Stimulated activated CD8-positive, alpha-beta memory T cell treated with anti-CD3 and anti-CD28 coated beads, Interleukin-15, amount 100 ng/mL, for 1 hour (primary cell): ENCODE data around the gene CDH6.

Experiments
- DNase-seq: peaks from one replicate; pipeline ENCODE4 v3.0.0-alpha.2; 2020; ENCODE audit warnings: low read depth

The CDH6 gene

GRCh38 chr5:31251032-31251431 lies 57.5 kb downstream of the CDH6 start:
- DNase-seq, result no peak

DNA sequence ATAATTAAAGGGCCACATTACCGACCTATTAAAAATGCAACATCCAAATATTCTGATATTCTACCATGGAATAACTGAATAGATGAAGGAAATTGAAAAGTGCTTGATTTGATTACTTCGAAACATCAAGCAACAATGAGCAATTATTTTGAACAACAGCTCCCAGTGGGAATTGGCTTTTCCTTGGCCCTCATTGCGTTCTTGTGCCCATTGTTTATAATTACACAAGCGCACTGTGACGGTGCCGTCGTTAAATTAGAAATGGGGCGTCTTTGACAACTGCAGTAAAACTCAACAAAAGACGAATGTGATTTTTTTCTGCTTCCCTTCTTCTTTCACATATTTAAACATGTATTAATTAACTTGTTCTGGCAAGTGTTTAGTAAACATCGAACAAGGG lies 61.6 kb downstream of the CDH6 start:
- no peak for DNase-seq

DNA sequence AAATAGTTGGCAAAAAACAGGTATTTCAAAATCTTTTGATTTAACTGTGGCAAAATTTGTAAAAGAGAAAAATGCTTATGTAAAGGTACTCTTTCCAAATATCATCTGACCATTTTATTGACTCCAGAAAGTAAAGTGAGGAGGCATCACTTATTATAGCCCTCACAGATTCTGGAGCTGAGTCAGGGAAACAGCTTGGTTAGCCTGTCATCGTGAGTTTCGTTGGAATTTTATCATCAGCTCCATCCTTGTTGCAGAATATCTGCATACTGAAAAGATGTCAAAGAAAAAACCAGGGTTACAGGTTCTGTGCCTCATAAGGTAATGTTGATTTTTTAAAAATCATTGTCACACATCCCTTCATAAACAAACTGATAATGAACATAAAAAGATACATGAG lies 74.8 kb downstream of the CDH6 start:
- DNase-seq, result no peak

GRCh38 chr5:31268686-31269085 lies 75.2 kb downstream of the CDH6 start:
- DNase-seq, result no peak

DNA sequence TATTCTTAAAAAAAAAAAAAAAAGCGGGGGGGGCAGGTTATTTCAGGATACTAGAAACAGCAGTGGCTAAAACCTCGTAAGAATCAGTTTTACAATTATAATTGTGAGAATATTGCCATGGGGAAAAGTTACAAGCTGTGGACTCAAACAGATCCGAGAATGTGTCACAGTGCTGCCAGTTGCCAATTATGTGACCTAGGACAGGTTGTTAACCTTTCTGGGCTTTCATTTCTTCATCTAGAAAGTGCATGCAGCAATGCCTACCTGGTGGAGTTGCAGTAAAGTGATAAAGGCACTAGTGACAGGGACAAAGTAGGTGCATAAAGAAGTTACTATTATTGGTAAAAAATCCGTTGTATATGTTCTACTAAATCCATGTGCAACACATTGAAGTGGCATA lies 75.8 kb downstream of the CDH6 start:
- no peak for DNase-seq

GRCh38 chr5:31270396-31270795 lies 76.9 kb downstream of the CDH6 start:
- DNase-seq, result no peak

DNA sequence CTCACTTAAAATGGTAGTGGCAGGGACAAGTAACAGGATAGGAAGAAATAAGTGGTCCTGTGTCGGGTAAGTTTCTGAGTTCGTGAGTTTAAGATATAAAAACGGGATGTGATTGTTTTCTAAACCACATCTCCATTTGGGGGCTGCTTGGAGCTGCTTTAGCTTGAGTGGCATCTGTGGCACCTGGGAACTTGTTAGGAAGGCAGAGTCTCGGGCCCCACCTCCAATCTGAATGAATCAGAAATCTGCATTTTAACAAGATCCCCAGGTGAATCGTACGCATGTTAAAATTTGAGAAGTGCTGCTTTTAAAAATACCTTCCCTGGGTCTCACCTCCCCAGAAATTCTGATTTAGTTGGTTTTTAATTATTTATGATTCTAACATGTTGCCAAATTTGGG lies 78.1 kb downstream of the CDH6 start:
- DNase-seq, result no peak

GRCh38 chr5:31273161-31273560 lies 79.7 kb downstream of the CDH6 start:
- no peak for DNase-seq

DNA sequence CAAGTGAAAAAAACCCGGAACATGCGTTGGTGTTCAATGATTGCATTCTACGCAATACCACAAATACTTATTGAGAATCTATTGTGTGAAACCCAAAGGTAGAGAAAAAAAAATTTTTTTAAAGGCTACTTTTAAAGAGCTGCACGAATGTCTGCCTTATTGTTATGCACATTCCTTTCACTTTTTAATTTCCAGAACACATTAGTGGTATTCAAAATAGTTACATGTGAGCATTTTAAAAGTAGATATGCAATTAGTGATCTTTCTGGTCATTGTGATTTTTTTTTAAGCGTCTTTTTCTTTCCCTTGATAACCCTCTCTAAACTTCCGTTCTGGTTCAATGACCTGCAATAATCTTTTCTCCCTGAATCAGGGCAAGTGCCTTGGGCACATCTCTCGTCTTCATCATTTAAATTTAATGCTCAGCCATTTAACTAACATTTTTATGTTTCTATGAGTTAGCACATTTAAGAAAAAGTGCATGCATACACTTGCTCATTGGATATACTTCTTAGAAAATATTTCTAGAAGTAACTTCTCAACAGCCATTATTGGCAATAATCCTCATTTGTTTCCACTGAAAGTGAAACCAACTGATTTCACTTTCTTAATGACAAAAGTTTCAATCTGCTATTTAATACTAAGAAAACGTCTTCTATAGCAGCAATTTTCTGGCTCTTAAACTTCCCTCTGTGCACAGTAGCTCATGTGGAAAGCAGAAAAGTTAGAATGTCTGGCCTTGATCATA lies 80.3 kb downstream of the CDH6 start:
- no peak for DNase-seq

DNA sequence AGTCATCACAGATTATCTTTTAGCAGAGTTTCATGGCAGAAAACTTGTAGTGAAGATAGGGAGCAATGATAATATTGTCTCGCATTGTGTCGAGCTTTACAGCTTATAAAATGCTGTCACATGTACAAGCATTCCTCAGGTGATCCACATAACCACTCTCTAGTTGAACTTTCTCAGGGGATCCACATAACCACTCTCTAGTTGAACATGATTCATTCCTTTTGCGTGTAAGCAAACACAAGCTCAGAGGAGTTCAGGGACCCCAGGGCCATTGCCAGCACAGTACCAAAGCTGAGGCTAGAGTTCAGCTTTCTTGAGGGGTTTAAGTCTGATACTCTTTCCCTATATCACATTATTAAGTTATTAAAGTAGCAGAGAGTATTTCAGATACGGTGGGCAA lies 86.7 kb downstream of the CDH6 start:
- no peak for DNase-seq

- no peak for DNase-seq
Observed at GRCh38 chr5:31283326-31283725, 89.8 kb downstream of the CDH6 start.

DNA sequence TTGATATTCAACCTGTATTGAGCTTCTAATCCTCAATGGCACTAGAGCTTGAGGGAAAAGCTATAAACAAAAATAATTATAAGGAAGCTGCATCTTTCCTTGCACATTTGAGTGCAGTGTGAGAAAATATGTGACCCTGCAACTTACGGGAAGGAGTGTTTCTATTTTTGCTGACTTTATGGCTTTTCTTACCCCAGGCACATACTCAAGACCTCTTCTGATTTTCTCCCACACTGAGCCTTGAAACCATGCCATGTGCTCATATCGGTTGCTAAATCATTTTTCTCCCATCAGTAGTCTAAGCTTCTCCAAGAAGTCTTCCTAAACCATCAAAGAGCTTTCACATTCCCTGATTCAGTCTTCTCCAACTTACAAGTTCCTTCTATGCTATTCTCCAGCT lies 91.5 kb downstream of the CDH6 start:
- DNase-seq, result no peak

- DNase-seq, result no peak
Observed at GRCh38 chr5:31287985-31288384, 94.5 kb downstream of the CDH6 start.

DNA sequence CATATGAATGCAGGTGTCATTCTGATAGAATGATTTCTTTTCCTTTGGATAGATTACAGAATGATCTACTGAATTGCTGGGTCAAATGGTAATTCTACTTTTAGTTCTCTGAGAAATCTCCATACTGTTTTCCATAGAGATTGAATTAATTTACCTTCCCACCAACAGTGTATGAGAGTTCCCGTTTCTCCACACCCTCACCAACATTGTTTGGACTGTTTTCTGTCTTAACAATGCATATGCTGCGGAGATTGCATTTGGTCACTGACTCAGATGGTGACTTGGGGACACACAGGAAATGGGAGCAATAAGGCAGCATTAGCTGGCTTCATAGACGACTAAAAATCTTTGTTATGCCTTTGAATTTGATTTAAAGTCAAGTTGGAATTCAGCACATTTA lies 95.9 kb downstream of the CDH6 start:
- no peak for DNase-seq

- DNase-seq, result no peak
Observed at GRCh38 chr5:31291323-31291854, 97.9 kb downstream of the CDH6 start.

DNA sequence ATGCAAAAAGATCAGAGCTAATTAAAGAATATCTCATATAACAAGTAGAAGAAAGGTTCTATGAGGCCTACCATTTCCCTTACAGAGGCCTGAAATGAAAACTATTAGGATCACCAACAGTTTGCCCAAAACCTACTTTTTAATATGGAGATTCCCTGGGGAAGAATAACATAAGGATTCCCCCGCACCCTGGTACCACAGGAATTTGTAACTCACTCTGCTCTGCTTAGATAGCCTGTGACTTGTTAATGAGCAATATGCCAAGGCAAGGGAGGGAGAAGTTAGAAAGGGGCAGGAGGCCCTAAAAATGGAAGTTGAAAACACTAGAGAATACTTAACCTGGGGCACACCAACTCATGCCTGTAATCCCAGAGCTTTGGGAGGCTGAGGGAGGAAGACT lies 107.0 kb downstream of the CDH6 start:
- DNase-seq, result no peak

GRCh38 chr5:31301833-31302232 lies 108.3 kb downstream of the CDH6 start:
- no peak for DNase-seq

- no peak for DNase-seq
Observed at GRCh38 chr5:31303688-31304087, 110.2 kb downstream of the CDH6 start.

- DNase-seq, result no peak
Observed at GRCh38 chr5:31317665-31318064, 124.2 kb downstream of the CDH6 start.

- DNase-seq, result no peak
Observed at GRCh38 chr5:31319335-31319734, 125.8 kb downstream of the CDH6 start.

DNA sequence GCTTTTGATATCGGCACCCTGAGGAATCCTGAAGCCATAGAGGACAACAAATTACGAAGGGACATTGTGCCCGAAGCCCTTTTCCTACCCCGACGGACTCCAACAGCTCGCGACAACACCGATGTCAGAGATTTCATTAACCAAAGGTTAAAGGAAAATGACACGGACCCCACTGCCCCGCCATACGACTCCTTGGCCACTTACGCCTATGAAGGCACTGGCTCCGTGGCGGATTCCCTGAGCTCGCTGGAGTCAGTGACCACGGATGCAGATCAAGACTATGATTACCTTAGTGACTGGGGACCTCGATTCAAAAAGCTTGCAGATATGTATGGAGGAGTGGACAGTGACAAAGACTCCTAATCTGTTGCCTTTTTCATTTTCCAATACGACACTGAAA lies 129.5 kb downstream of the CDH6 start:
- DNase-seq, result no peak

- no peak for DNase-seq
Observed at GRCh38 chr5:31324842-31325241, 131.4 kb downstream of the CDH6 start.

DNA sequence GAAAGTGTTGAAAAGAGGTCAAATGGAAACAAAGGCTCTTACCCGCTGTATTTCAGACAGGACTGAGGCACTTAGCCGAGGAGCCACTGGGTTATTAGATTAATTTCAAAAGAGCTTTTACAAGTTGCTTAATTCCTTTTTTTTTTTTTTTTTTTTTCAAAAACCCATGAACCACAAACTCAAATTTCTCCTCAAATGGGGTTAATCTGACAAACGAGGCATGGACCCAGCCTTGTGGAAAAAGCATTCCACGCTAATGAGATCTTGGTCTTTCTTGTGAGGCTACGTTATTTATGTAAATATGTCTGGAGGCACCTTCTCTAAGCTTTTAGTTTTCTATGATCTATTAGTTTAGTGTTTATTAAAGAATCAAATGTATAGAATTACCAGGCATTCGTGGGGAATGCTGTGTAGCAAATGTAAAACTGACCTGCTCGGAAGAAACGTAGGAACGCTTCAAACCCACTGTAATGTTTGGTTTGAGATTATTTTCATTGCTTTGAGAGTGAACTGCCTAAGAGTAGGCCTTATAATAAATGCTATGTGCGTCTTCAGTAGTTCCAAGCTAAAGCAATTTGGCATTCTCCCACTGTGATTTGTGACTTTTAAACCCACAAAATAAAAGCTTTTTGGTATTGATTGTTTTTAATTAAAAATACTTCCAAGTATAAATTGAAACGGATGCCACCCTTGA lies 134.7 kb downstream of the CDH6 start:
- no peak for DNase-seq

GRCh38 chr5:31329715-31330114 lies 136.2 kb downstream of the CDH6 start:
- no peak for DNase-seq
